WERI-Rb-1 (cell line): ENCODE measurements around the gene PYGB.

Experiments used
- DNase-seq: peaks from one replicate; pipeline ENCODE4 v3.0.0-alpha.2; 2020
- H3K27ac ChIP-seq: fragments of 250-450 bp; sonication (Bioruptor Pico); 2 replicates; pipeline ENCODE4 v1.5.1; 2020; ENCODE audit warnings: mild to moderate bottlenecking, moderate library complexity
- H3K27me3 ChIP-seq: fragments of 250-450 bp; sonication (Bioruptor Pico); 2 replicates; pipeline ENCODE4 v1.5.1; 2021; ENCODE audit warnings: mild to moderate bottlenecking, low read depth, moderate library complexity; ENCODE audit not compliant: insufficient read depth, severe bottlenecking
- H3K36me3 ChIP-seq: fragments of 250-450 bp; sonication (Bioruptor Pico); 2 replicates; pipeline ENCODE4 v1.5.1; 2020; ENCODE audit warnings: mild to moderate bottlenecking, moderate library complexity
- H3K4me3 ChIP-seq: 2 replicates; pipeline ENCODE4 v1.5.1; 2011; ENCODE audit warnings: low read depth, mild to moderate bottlenecking, control low read depth, low read length
- H3K9me3 ChIP-seq: fragments of 250-450 bp; sonication (Bioruptor Pico); 2 replicates; pipeline ENCODE4 v1.5.1; 2021; ENCODE audit warnings: mild to moderate bottlenecking, moderate library complexity; ENCODE audit not compliant: severe bottlenecking
- CTCF ChIP-seq: IDR thresholded peaks from 2 replicates; pipeline ENCODE4 v1.5.1; 2011; ENCODE audit warnings: low read depth, mild to moderate bottlenecking, control low read depth, inconsistent platforms, low read length

The PYGB gene

GRCh38 chr20:25204550-25205276, 43.2 kb upstream of the PYGB start:
- Histone ChIP-seq H3K27ac (no peak overlapping the region), H3K9me3 (no peaks in the 10 kb centered on the region), H3K36me3 (peaks cover 8% of the 10 kb centered on the region), H3K27me3 (no peaks in the 10 kb centered on the region), H3K4me3 (no peak overlapping the region)
- TF ChIP-seq CTCF: no peak
- DNase-seq: no peak

- peaks cover 15% of the 10 kb centered on the region for H3K36me3 ChIP-seq
- no peak overlapping the region for H3K4me3 ChIP-seq
- H3K27ac ChIP-seq: no peak overlapping the region
- no peaks in the 10 kb centered on the region for H3K27me3 ChIP-seq
- TF ChIP-seq CTCF: no peak
- no peaks in the 10 kb centered on the region for H3K9me3 ChIP-seq
- DNase-seq: no peak
Observed at GRCh38 chr20:25205277-25206062, 42.4 kb upstream of the PYGB start.

- DNase-seq: no peak
- no peak overlapping the region for H3K27ac ChIP-seq
- no peaks in the 10 kb centered on the region for H3K9me3 ChIP-seq
- H3K36me3 ChIP-seq: peaks cover 19% of the 10 kb centered on the region
- no peak for TF ChIP-seq CTCF
- H3K4me3 ChIP-seq: no peak overlapping the region
- no peaks in the 10 kb centered on the region for H3K27me3 ChIP-seq
Observed at GRCh38 chr20:25206063-25206403, 41.9 kb upstream of the PYGB start.

GRCh38 chr20:25206548-25206947, 41.3 kb upstream of the PYGB start:
- peaks cover 24% of the 10 kb centered on the region for H3K36me3 ChIP-seq
- H3K4me3 ChIP-seq: no peak overlapping the region
- H3K9me3 ChIP-seq: no peaks in the 10 kb centered on the region

GRCh38 chr20:25207149-25207959, 40.5 kb upstream of the PYGB start:
- no peak for TF ChIP-seq CTCF
- Histone ChIP-seq H3K27ac (no peak overlapping the region), H3K4me3 (no peak overlapping the region), H3K9me3 (no peaks in the 10 kb centered on the region), H3K27me3 (no peaks in the 10 kb centered on the region), H3K36me3 (peaks cover 32% of the 10 kb centered on the region)
- no peak for DNase-seq

More at GRCh38 chr20:25206548-25206947, 41.3 kb upstream of the PYGB start:
- TF ChIP-seq CTCF: no peak
- no peak overlapping the region for H3K27ac ChIP-seq
- H3K27me3 ChIP-seq: no peaks in the 10 kb centered on the region
- no peak for DNase-seq
